Spleen (tissue), 7 donors: Measurements from ENCODE around the gene MGRN1.

ENCODE experiments used
- CTCF ChIP-seq, 11 experiments: fragments of 200-600 bp in 7 of 11; fragments of 450-650 bp in 4 of 11; sonication (generic) in 4 of 11; IDR thresholded peaks in 8 of 11; conservative IDR thresholded peaks in 3 of 11; 1 replicate in 7 of 11; 2 replicates in 4 of 11; pipeline versions ENCODE4 v1.4.0 to v1.8.0; 2016 to 2021; ENCODE audit warnings: antibody characterized with exemption in 11 of 11, inconsistent platforms in 4 of 11, mild to moderate bottlenecking in 1 of 11
- POLR2A ChIP-seq, 3 donors: fragments of 450-650 bp; IDR thresholded peaks; one replicate each; pipeline ENCODE4 v1.5.1; 2017; ENCODE audit warnings: antibody characterized with exemption in 3 of 3, mild to moderate bottlenecking in 1 of 3
- POLR2AphosphoS5 ChIP-seq, 3 donors: sonication (generic); formaldehyde crosslinking; IDR thresholded peaks; one replicate each; pipeline ENCODE4 v1.5.1; 2017; ENCODE audit warnings: antibody characterized with exemption in 3 of 3
- donor health status: DM: no; HTN: no; CAD: no; lungs with moderate emphysema.
- donor health status: DM: no; HTN: no; CAD: no.
- donor health status: DM: no; HTN: no; CAD: no.

DNA sequence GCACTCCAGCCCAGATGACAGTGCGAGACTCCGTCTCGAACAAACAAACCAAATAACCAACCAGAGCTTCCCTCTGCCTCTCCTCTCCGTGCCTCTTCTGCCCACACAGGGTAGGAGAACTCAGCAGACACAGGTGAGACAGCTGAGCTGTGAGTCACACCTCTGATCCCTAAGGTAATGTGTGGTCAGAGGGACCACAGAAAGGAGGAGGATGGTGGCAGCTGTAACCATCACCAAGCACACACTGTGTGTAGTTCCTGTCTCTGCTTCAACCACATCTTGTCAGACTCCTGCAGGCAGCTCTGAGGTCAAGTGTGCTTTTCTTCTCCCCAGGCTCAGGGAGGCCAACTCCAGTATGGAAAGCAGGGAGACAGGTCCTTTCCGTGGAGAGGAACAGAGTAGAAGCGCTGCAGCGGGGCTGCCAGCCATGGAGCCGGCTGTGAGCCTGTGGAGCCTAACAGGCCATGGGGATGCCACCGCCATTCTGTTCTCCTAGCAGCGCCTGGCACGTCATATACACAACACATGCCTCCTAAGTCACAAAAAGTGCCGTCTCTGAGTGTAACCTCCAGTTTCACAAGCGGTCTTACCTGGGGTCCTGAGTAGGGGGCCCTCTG is 75.9 kb downstream of the MGRN1 start:
- TF ChIP-seq CTCF (IDR thresholded peaks at IDR 0.05 in 8 of 11, conservative IDR thresholded peaks at IDR 0.05 in 3 of 11) (no peak), POLR2A (IDR thresholded peaks at IDR 0.05) (no peak), POLR2AphosphoS5 (IDR thresholded peaks at IDR 0.05) (no peak)
